H1 (cell line): ENCODE results near the gene KHDC1L. TPM values are rescaled to one million over a fixed set of nuclear protein-coding genes. Genes with fewer than 3 reads are reported as not detected.

Experiments
- CTCF ChIA-PET: fragments of 300-600 bp; sonication (Branson Sonifier 250); formaldehyde crosslinking; loops from one replicate; lab custom pipeline; 2021; ENCODE audit not compliant: partially characterized antibody; lab: Charles Lee
- POLR2A ChIA-PET: fragments of 300-600 bp; sonication (Branson Sonifier 250); formaldehyde crosslinking; loops from one replicate; lab custom pipeline; 2021; ENCODE audit warnings: inconsistent platforms; ENCODE audit not compliant: partially characterized antibody; lab: Charles Lee
- DNase-seq, 2 experiments: peaks; one replicate each; pipeline versions ENCODE4 v3.0.0 to v3.0.0-alpha.2; 2010 to 2022; ENCODE audit warnings: low spot score in 2 of 2, low read depth in 1 of 2, mixed read lengths in 1 of 2
- FAIRE-seq: peaks from 2 replicates; lab custom pipeline; 2011; peaks lifted over from hg19 to GRCh38; lab: Jason Lieb, UNC
- H2AFZ ChIP-seq: 2 replicates; pipeline ENCODE4 v1.8.1; 2012; ENCODE audit warnings: low read length, inconsistent platforms
- H2AK5ac ChIP-seq: 2 replicates; pipeline ENCODE4 v1.6.1; 2013; ENCODE audit warnings: low read depth, low read length
- H2BK120ac ChIP-seq: replicated peaks from 2 replicates; pipeline ENCODE3; 2013; ENCODE audit warnings: low read depth, low read length, inconsistent platforms
- H2BK12ac ChIP-seq: 2 replicates; pipeline ENCODE4 v1.6.1; 2013; ENCODE audit warnings: low read depth, low read length
- H2BK15ac ChIP-seq: 2 replicates; pipeline ENCODE4 v1.6.1; 2013; ENCODE audit warnings: low read length
- H2BK20ac ChIP-seq: 2 replicates; pipeline ENCODE4 v1.6.1; 2013; ENCODE audit warnings: low read length
- H2BK5ac ChIP-seq: 2 replicates; pipeline ENCODE4 v1.6.1; 2013; ENCODE audit warnings: low read depth, low read length
- H3K14ac ChIP-seq: 2 replicates; pipeline ENCODE4 v1.6.1; 2013; ENCODE audit warnings: inconsistent platforms; ENCODE audit not compliant: insufficient read length
- H3K18ac ChIP-seq: 2 replicates; pipeline ENCODE4 v1.6.1; 2013; ENCODE audit warnings: low read length; ENCODE audit errors: extremely low read depth
- H3K23ac ChIP-seq: 2 replicates; pipeline ENCODE4 v1.6.1; 2013; ENCODE audit warnings: inconsistent platforms; ENCODE audit not compliant: insufficient read length
- H3K23me2 ChIP-seq: 2 replicates; pipeline ENCODE4 v1.6.1; 2013; ENCODE audit warnings: low read depth, low read length
- H3K27ac ChIP-seq: 2 replicates; pipeline ENCODE4 v1.6.1; 2011; ENCODE audit warnings: low read depth, low read length, inconsistent platforms
- H3K27me3 ChIP-seq, 4 experiments: replicated peaks in 1 of 4; 1 replicate in 1 of 4; 2 replicates in 3 of 4; pipeline versions ENCODE4 v1.6.1 to v1.8.1; 2011 to 2013; ENCODE audit warnings: low read length in 3 of 4, mild to moderate bottlenecking in 3 of 4, inconsistent platforms in 2 of 4, mixed read lengths in 2 of 4, moderate library complexity in 1 of 4; ENCODE audit not compliant: control insufficient read depth in 3 of 4, insufficient read depth in 3 of 4; ENCODE audit errors: extremely low read depth in 1 of 4
- H3K36me3 ChIP-seq, 4 experiments: 2 replicates each; pipeline versions ENCODE4 v1.6.1 to v1.8.1; 2011 to 2013; ENCODE audit warnings: mild to moderate bottlenecking in 4 of 4, low read length in 3 of 4, moderate library complexity in 2 of 4, control low read depth in 1 of 4, inconsistent platforms in 1 of 4; ENCODE audit not compliant: insufficient read depth in 4 of 4, control insufficient read depth in 2 of 4
- H3K4ac ChIP-seq: replicated peaks from 2 replicates; pipeline ENCODE3; 2013; ENCODE audit warnings: low read length, low read depth, mixed read lengths, inconsistent platforms; ENCODE audit not compliant: insufficient read length
- H3K4me1 ChIP-seq, 4 experiments: replicated peaks in 1 of 4; 1 replicate in 1 of 4; 2 replicates in 3 of 4; pipeline versions ENCODE4 v1.6.1 to v1.8.1; 2011 to 2013; ENCODE audit warnings: low read length in 3 of 4, inconsistent platforms in 2 of 4, mixed read lengths in 1 of 4; ENCODE audit not compliant: insufficient read depth in 4 of 4, control insufficient read depth in 3 of 4
- H3K4me2 ChIP-seq, 2 experiments: 2 replicates each; pipeline versions ENCODE4 v1.6.1 to v1.8.1; 2011 to 2013; ENCODE audit warnings: low read depth in 2 of 2, low read length in 2 of 2, control low read depth in 1 of 2, inconsistent platforms in 1 of 2, mild to moderate bottlenecking in 1 of 2; ENCODE audit not compliant: insufficient read depth in 1 of 2
- H3K4me3 ChIP-seq, 4 experiments: fragments of 200-600, 300-600 bp in 1 of 4; sonication (generic), shearing (Covaris generic), sonication (Bioruptor Twin) in 1 of 4; 2 replicates each; pipeline versions ENCODE4 v1.5.1 to v1.8.1; 2011 to 2016; ENCODE audit warnings: low read length in 4 of 4, low read depth in 3 of 4, control low read depth in 2 of 4, inconsistent platforms in 2 of 4, mild to moderate bottlenecking in 2 of 4, mixed read lengths in 1 of 4, moderate library complexity in 1 of 4; ENCODE audit not compliant: insufficient read depth in 2 of 4; ENCODE audit errors: extremely low read depth in 1 of 4
- H3K56ac ChIP-seq: replicated peaks from 2 replicates; pipeline ENCODE3; 2013; ENCODE audit warnings: low read depth, mild to moderate bottlenecking, mixed read lengths, low read length, inconsistent platforms; ENCODE audit not compliant: insufficient read length
- H3K79me1 ChIP-seq: 2 replicates; pipeline ENCODE4 v1.6.1; 2013; ENCODE audit warnings: low read depth, low read length, control low read depth
- H3K79me2 ChIP-seq, 2 experiments: 2 replicates each; pipeline versions ENCODE4 v1.6.1 to v1.8.1; 2012 to 2013; ENCODE audit warnings: low read length in 2 of 2, mild to moderate bottlenecking in 2 of 2, inconsistent platforms in 1 of 2; ENCODE audit not compliant: insufficient read depth in 2 of 2, control insufficient read depth in 1 of 2
- H3K9ac ChIP-seq, 4 experiments: replicated peaks in 1 of 4; 1 replicate in 1 of 4; 2 replicates in 3 of 4; pipeline versions ENCODE4 v1.6.1 to v1.8.1; 2011 to 2013; ENCODE audit warnings: low read depth in 3 of 4, low read length in 3 of 4, control low read depth in 2 of 4, mild to moderate bottlenecking in 2 of 4, moderate library complexity in 2 of 4, inconsistent platforms in 1 of 4; ENCODE audit errors: extremely low read depth in 1 of 4
- H3K9me3 ChIP-seq, 2 experiments: 2 replicates each; pipeline versions ENCODE4 v1.6.1 to v1.8.1; 2012 to 2013; ENCODE audit warnings: mild to moderate bottlenecking in 2 of 2, moderate library complexity in 2 of 2, control low read depth in 1 of 2, inconsistent platforms in 1 of 2, low read depth in 1 of 2, low read length in 1 of 2, mixed read lengths in 1 of 2; ENCODE audit not compliant: insufficient read depth in 2 of 2
- H4K20me1 ChIP-seq, 2 experiments: replicated peaks in 1 of 2; 2 replicates each; pipeline versions ENCODE3 to v1.8.1; 2011 to 2013; ENCODE audit warnings: inconsistent platforms in 2 of 2, low read length in 2 of 2, mild to moderate bottlenecking in 1 of 2; ENCODE audit not compliant: insufficient read depth in 2 of 2, control insufficient read depth in 1 of 2
- H4K5ac ChIP-seq: 2 replicates; pipeline ENCODE4 v1.6.1; 2013; ENCODE audit warnings: low read length, low read depth, mixed read lengths, inconsistent platforms; ENCODE audit not compliant: insufficient read length
- H4K8ac ChIP-seq: 2 replicates; pipeline ENCODE4 v1.8.0; 2013; ENCODE audit warnings: mild to moderate bottlenecking, moderate library complexity, low read length, inconsistent platforms; ENCODE audit not compliant: insufficient read depth; ENCODE audit errors: extremely low read depth
- H4K91ac ChIP-seq: replicated peaks from 2 replicates; pipeline ENCODE3; 2013; ENCODE audit warnings: low read length, mixed read lengths, inconsistent platforms; ENCODE audit not compliant: insufficient read length
- CBX8 ChIP-seq: fragments of 300-800, 300-1000 bp; sonication (generic); IDR thresholded peaks from 2 replicates; pipeline ENCODE4 v1.7.1; 2016; ENCODE audit warnings: low read depth, low read length, borderline replicate concordance
- WGBS, 2 experiments: shearing (Covaris generic) in 1 of 2; methylation state at CpG; one replicate each; pipeline versions ENCODE4 v1.1.6 to v1.1.7; 2013 to 2015; ENCODE audit warnings: low lambda C conversion rate in 2 of 2, mixed read lengths in 2 of 2, inconsistent platforms in 1 of 2, low coverage in 1 of 2, missing lambda C conversion rate in 1 of 2; ENCODE audit not compliant: insufficient replicate concordance in 2 of 2, insufficient coverage in 1 of 2, insufficient read length in 1 of 2; ENCODE audit errors: extremely low coverage in 1 of 2, missing lambda C conversion rate in 1 of 2; 5-methylcytosine and 5-hydroxymethylcytosine counted together
- polyA plus RNA-seq, 7 experiments: library from polyadenylated mRNA; depleted of rRNA in 3 of 7; stranded (reverse) in 5 of 7; unstranded in 2 of 7; fragments of >200 nt in 5 of 7; fragments of 200-250 nt in 2 of 7; gene quantifications; 1 replicate in 5 of 7; 2 replicates in 1 of 7; 4 replicates in 1 of 7; pipeline versions ENCODE4 v1.2.1 to v1.2.3, GENCODE V29; 2011 to 2013; ENCODE audit warnings: missing spikeins in 2 of 7, mixed read lengths in 2 of 7
- total RNA-seq: library from RNA; stranded (reverse); fragmentation: NEBNext Ultra II Directional; extraction: Animal tissue kit (Norgen Biotek cat#: 25700); gene quantifications from 2 replicates; pipeline ENCODE4 v1.2.1, GENCODE V29; 2021

KHDC1L gene
- total and polyA plus RNA-seq, 2 of the 8 experiments (the other 6 are each of a cell fraction or from before 2014, with no cell fraction given): 0.14 TPM; not detected in 1

GRCh38 chr6:73248192-73248903 is 23.1 kb upstream of the KHDC1L start:
- TF ChIP-seq CBX8: no peak
- no peak for DNase-seq
- H3K79me1 ChIP-seq: no peaks in the 10 kb centered on the region
- H2BK12ac ChIP-seq: no peak overlapping the region
- H2BK120ac ChIP-seq: no peak overlapping the region
- no peak overlapping the region for H3K4ac ChIP-seq
- H3K14ac ChIP-seq: no peak overlapping the region
- no peak overlapping the region for H3K56ac ChIP-seq
- H4K20me1 ChIP-seq: no peaks in the 10 kb centered on the region
- ChIA-PET CTCF (interaction anchor here (1.2 kb wide), 2 partner anchors 67 to 84 kb away, joined by 3 read pairs; no protein-coding TSS in a partner anchor), POLR2A (no interaction called here)
- H2AFZ ChIP-seq: no peak overlapping the region
- no peak overlapping the region for H4K5ac ChIP-seq
- WGBS, 2 experiments: 92% methylated on average over 5 of the region's 5 CpGs; no CpG with 5 or more reads in 1 of the 2 experiments
- no peak overlapping the region for H2BK15ac ChIP-seq
- no peaks in the 10 kb centered on the region for H3K9me3 ChIP-seq
- H3K4me3 ChIP-seq: no peak overlapping the region
- H3K4me1 ChIP-seq: no peaks in the 10 kb centered on the region
- H3K23me2 ChIP-seq: no peaks in the 10 kb centered on the region
- no peak overlapping the region for H3K4me2 ChIP-seq
- no peak for FAIRE-seq
- H4K8ac ChIP-seq: no peak overlapping the region
- H3K79me2 ChIP-seq: no peaks in the 10 kb centered on the region
- H3K9ac ChIP-seq: no peak overlapping the region
- no peak overlapping the region for H3K23ac ChIP-seq
- no peaks in the 10 kb centered on the region for H3K27me3 ChIP-seq
- no peaks in the 10 kb centered on the region for H3K36me3 ChIP-seq
- no peak overlapping the region for H2AK5ac ChIP-seq
- no peak overlapping the region for H3K18ac ChIP-seq
- no peak overlapping the region for H2BK5ac ChIP-seq
- H2BK20ac ChIP-seq: no peak overlapping the region
- no peak overlapping the region for H4K91ac ChIP-seq
- no peak overlapping the region for H3K27ac ChIP-seq
